GM23338 (cell line): ENCODE measurements around the gene KHK. TPM values are rescaled to one million over a fixed set of nuclear protein-coding genes. Genes with fewer than 3 reads are reported as not detected.
"Not testable (repeated sequence)": the region's sequence is repeated elsewhere in the genome, so short reads cannot be mapped to it uniquely, and the experiment has no call there.

ENCODE experiments used
- ATAC-seq: fragments of 200-7000 bp; cut with Tn5 transposase; 3 replicates; pipeline ENCODE4 v1.9.1; 2020
- DNase-seq: peaks from one replicate; pipeline ENCODE4 v3.0.0-alpha.2; 2015; ENCODE audit warnings: low spot score
- H2AFZ ChIP-seq: fragments of 200-600 bp; sonication (generic); 2 replicates; pipeline ENCODE4 v1.8.0; 2016; ENCODE audit warnings: antibody characterized with exemption, mild to moderate bottlenecking, moderate library complexity
- H3F3A ChIP-seq: fragments of 200-600 bp; sonication (generic); replicated peaks from 2 replicates; pipeline ENCODE4 v1.8.0; 2017; ENCODE audit warnings: antibody characterized with exemption, mixed run types, low read depth
- H3K27ac ChIP-seq: fragments of 200-600 bp; sonication (generic); 2 replicates; pipeline ENCODE4 v1.6.1; 2016; ENCODE audit warnings: low read depth
- H3K27me3 ChIP-seq: fragments of 200-600 bp; sonication (generic); 2 replicates; pipeline ENCODE4 v1.8.0; 2016; ENCODE audit warnings: mild to moderate bottlenecking, mixed run types, moderate library complexity; ENCODE audit not compliant: insufficient read depth
- H3K36me3 ChIP-seq: fragments of 200-600 bp; sonication (generic); 2 replicates; pipeline ENCODE4 v1.8.0; 2016; ENCODE audit warnings: mild to moderate bottlenecking; ENCODE audit not compliant: insufficient read depth
- H3K4me1 ChIP-seq: fragments of 200-600 bp; sonication (generic); 2 replicates; pipeline ENCODE4 v1.8.0; 2016; ENCODE audit warnings: mild to moderate bottlenecking, moderate library complexity; ENCODE audit not compliant: insufficient read depth
- H3K4me2 ChIP-seq: fragments of 200-600 bp; sonication (generic); 2 replicates; pipeline ENCODE4 v1.7.1; 2017; ENCODE audit warnings: mixed run types
- H3K4me3 ChIP-seq: fragments of 200-600 bp; sonication (generic); 2 replicates; pipeline ENCODE4 v1.6.1; 2016; ENCODE audit warnings: mixed run types
- H3K79me2 ChIP-seq: fragments of 200-600 bp; sonication (generic); replicated peaks from 2 replicates; pipeline ENCODE4 v1.8.0; 2017; ENCODE audit warnings: mild to moderate bottlenecking; ENCODE audit not compliant: insufficient read depth
- H3K9me2 ChIP-seq: fragments of 200-600 bp; sonication (generic); 2 replicates; pipeline ENCODE4 v1.8.0; 2017; ENCODE audit not compliant: insufficient read depth
- H4K20me1 ChIP-seq: fragments of 200-600 bp; sonication (generic); replicated peaks from 2 replicates; pipeline ENCODE4 v1.8.0; 2017; ENCODE audit warnings: mild to moderate bottlenecking; ENCODE audit not compliant: insufficient read depth
- H3K27ac Mint-ChIP-seq: 2 replicates; pipeline ENCODE4 v1.8.0; 2020; ENCODE audit warnings: inconsistent platforms, mild to moderate bottlenecking, moderate library complexity, mixed read lengths
- H3K27me3 Mint-ChIP-seq: 3 replicates; pipeline ENCODE4 v1.8.0; 2022; ENCODE audit warnings: low read depth, mild to moderate bottlenecking, moderate library complexity, mixed read lengths, inconsistent platforms; ENCODE audit not compliant: insufficient read depth, poor library complexity
- H3K36me3 Mint-ChIP-seq: 3 replicates; pipeline ENCODE4 v1.8.0; 2021; ENCODE audit warnings: low read depth, mild to moderate bottlenecking, inconsistent platforms, moderate library complexity, mixed read lengths
- H3K4me1 Mint-ChIP-seq: 3 replicates; pipeline ENCODE4 v1.8.0; 2020; ENCODE audit warnings: mild to moderate bottlenecking, inconsistent platforms, mixed read lengths
- H3K4me3 Mint-ChIP-seq: 3 replicates; pipeline ENCODE4 v1.8.0; 2021; ENCODE audit warnings: moderate library complexity, mild to moderate bottlenecking, inconsistent platforms, mixed read lengths
- H3K9me3 Mint-ChIP-seq: 3 replicates; pipeline ENCODE4 v1.8.0; 2020; ENCODE audit warnings: moderate library complexity, mild to moderate bottlenecking, inconsistent platforms, mixed read lengths
- CREB1 ChIP-seq: fragments of 250-450 bp; sonication (Bioruptor Pico); IDR thresholded peaks from 2 replicates; pipeline ENCODE4 v1.5.0; 2020; ENCODE audit warnings: low read depth, mild to moderate bottlenecking, moderate library complexity
- CTCF ChIP-seq, 2 experiments: fragments of 200-600 bp in 1 of 2; sonication (generic) in 1 of 2; conservative IDR thresholded peaks; 2 replicates each; pipeline versions ENCODE4 v1.5.1 to v1.6.1; 2016 to 2017; ENCODE audit warnings: antibody characterized with exemption in 2 of 2, low read depth in 2 of 2, mild to moderate bottlenecking in 2 of 2, moderate library complexity in 1 of 2
- EZH2 ChIP-seq: fragments of 200-600 bp; sonication (generic); IDR thresholded peaks from one replicate; pipeline ENCODE4 v1.8.0; 2017; ENCODE audit warnings: antibody characterized with exemption, mild to moderate bottlenecking, low read depth; ENCODE audit not compliant: unreplicated experiment
- NANOG ChIP-seq: IDR thresholded peaks from 2 replicates; pipeline ENCODE4 v1.6.1; 2016; ENCODE audit warnings: antibody characterized with exemption, borderline replicate concordance
- POLR2AphosphoS5 ChIP-seq: IDR thresholded peaks from 2 replicates; pipeline ENCODE4 v1.6.1; 2016; ENCODE audit warnings: antibody characterized with exemption, low read depth
- REST ChIP-seq: IDR thresholded peaks from one replicate; pipeline ENCODE4 v1.6.1; 2018; ENCODE audit warnings: antibody characterized with exemption; ENCODE audit not compliant: unreplicated experiment
- ZNF114 ChIP-seq: fragments of 250-450 bp; sonication (Bioruptor Pico); IDR thresholded peaks from 2 replicates; pipeline ENCODE4 v1.5.0; 2020; ENCODE audit warnings: mild to moderate bottlenecking, moderate library complexity
- ZNF462 ChIP-seq: fragments of 250-450 bp; sonication (Bioruptor Pico); IDR thresholded peaks from 2 replicates; pipeline ENCODE4 v1.5.0; 2020; ENCODE audit warnings: mild to moderate bottlenecking, moderate library complexity
- polyA plus RNA-seq: library from polyadenylated mRNA; unstranded; fragments of >200 nt; fragmentation: Nextera tagmentation; extraction: Ambion mirVana; gene quantifications from 2 replicates; pipeline ENCODE4 v1.2.1, GENCODE V29; 2016
- total RNA-seq: library from RNA; depleted of rRNA; stranded (reverse); fragments of >200 nt; shearing (Covaris generic); gene quantifications from 2 replicates; pipeline ENCODE4 v1.2.3, GENCODE V29; 2014

KHK gene
- total and polyA plus RNA-seq, 2 experiments from 2014 or later = 9.7 TPM

- TF ChIP-seq REST (no peak), EZH2 (no peak), CTCF (conservative IDR thresholded peaks at IDR 0.05; ENCODE audit: low read depth in 2 of 2) (no peak), POLR2AphosphoS5 (no peak), ZNF114 (no peak)
Observed at GRCh38 chr2:27074738-27075565, 11.6 kb upstream of the KHK start (continued).

GRCh38 chr2:27075566-27075871 lies 11.1 kb upstream of the KHK start:
- H3F3A ChIP-seq, H4K20me1 ChIP-seq, H3K9me3 Mint-ChIP-seq, H3K36me3 Mint-ChIP-seq, H3K4me3 ChIP-seq, DNase-seq, H3K9me2 ChIP-seq, H3K4me3 Mint-ChIP-seq, H3K4me2 ChIP-seq, H3K27me3 ChIP-seq, H3K36me3 ChIP-seq, H3K27ac Mint-ChIP-seq, ATAC-seq, H2AFZ ChIP-seq, H3K27ac ChIP-seq, H3K79me2 ChIP-seq: not testable (repeated sequence)
- H3K4me1 ChIP-seq = peaks cover 13% of the 10 kb centered on the region
- H3K27me3 Mint-ChIP-seq = peaks cover 18% of the 10 kb centered on the region
- peaks cover 22% of the 10 kb centered on the region for H3K4me1 Mint-ChIP-seq

- H3K9me2 ChIP-seq = no peaks in the 10 kb centered on the region
- peaks cover 7% of the 10 kb centered on the region; the same call in 1 of the 2 replicates for H3F3A ChIP-seq
- no peak overlapping the region for H3K27ac Mint-ChIP-seq
- no peak overlapping the region for H2AFZ ChIP-seq
- no peaks in the 10 kb centered on the region for H3K36me3 Mint-ChIP-seq
- no peaks in the 10 kb centered on the region for H3K36me3 ChIP-seq
- H3K27ac ChIP-seq = no peak overlapping the region
- H3K79me2 ChIP-seq = peaks cover under 1% of the 10 kb centered on the region; the same call in 1 of the 2 replicates
- H3K4me1 ChIP-seq = peaks cover 9% of the 10 kb centered on the region
- H3K4me1 Mint-ChIP-seq = peaks cover 24% of the 10 kb centered on the region
- no peak overlapping the region for H3K4me3 Mint-ChIP-seq
- peaks cover 20% of the 10 kb centered on the region for H3K27me3 Mint-ChIP-seq
- H3K4me2 ChIP-seq = no peak overlapping the region
- H3K4me3 ChIP-seq = no peak overlapping the region
- H3K9me3 Mint-ChIP-seq = no peaks in the 10 kb centered on the region
- DNase-seq = no peak
- no peak for ATAC-seq
- H3K27me3 ChIP-seq = no peaks in the 10 kb centered on the region
- H4K20me1 ChIP-seq = no peaks in the 10 kb centered on the region
- no peak for TF ChIP-seq CREB1 (CRISPR knock-in tag)
- TF ChIP-seq ZNF462 (CRISPR knock-in tag) = no peak
- TF ChIP-seq NANOG = no peak
Observed at GRCh38 chr2:27076323-27076722, 10.2 kb upstream of the KHK start.
